ENCODE data around the gene CATSPER1.

DNA sequence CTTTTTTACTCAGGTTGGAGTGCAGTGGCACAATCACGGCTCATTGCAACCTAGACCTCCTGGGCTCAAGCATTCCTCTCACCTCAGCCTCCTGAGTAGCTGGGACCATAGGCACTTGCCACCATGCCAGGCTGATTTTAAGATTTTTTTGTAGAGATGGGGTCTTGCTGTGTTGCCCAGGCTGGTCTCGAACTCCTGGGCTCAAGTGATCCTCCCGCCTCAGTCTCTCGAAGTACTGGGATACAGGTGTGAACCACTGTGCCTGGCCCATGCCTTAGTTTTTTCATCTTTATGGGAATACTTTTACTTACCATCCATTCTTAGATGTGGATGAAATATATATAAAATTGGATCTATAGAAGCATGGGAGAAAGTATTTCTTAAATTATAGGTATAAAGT is 49.0 kb upstream of the CATSPER1 start:
- TF ChIP-seq, protein P1, sequence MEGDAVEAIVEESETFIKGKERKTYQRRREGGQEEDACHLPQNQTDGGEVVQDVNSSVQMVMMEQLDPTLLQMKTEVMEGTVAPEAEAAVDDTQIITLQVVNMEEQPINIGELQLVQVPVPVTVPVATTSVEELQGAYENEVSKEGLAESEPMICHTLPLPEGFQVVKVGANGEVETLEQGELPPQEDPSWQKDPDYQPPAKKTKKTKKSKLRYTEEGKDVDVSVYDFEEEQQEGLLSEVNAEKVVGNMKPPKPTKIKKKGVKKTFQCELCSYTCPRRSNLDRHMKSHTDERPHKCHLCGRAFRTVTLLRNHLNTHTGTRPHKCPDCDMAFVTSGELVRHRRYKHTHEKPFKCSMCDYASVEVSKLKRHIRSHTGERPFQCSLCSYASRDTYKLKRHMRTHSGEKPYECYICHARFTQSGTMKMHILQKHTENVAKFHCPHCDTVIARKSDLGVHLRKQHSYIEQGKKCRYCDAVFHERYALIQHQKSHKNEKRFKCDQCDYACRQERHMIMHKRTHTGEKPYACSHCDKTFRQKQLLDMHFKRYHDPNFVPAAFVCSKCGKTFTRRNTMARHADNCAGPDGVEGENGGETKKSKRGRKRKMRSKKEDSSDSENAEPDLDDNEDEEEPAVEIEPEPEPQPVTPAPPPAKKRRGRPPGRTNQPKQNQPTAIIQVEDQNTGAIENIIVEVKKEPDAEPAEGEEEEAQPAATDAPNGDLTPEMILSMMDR (conservative IDR thresholded peaks at IDR 0.05; ENCODE audit: low read depth, low read length): no peak
- no peak for TF ChIP-seq EZH2 (IDR thresholded peaks at IDR 0.05; ENCODE audit: borderline replicate concordance, low read depth, low read length, poor library complexity, severe bottlenecking)

All from A673 (cell line).